ENCODE results near the gene PACSIN3.

PACSIN3 gene

DNA sequence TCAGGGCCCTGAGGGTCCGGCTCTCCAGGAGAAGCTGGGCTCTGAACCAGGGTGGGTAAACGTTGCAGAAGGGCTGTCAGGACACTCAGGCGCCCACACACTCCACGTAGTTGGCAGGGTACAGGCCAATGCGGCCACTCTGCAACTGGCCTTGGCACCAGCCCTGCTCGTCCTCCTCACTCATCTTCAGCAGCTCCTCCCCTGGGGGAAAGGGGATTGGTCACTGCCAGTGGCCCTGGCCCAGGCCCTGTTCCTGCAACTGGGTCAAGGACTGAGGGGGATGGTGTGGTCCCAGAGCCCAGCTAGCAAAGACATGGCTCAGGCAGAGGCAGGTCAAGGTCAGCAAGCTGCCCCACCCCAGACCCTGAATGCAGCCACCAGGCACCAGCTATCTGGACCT is 8.4 kb downstream of the PACSIN3 start:
- peaks cover 21% of the 10 kb centered on the region for H3K4me1 ChIP-seq (ENCODE audit: control insufficient read depth, insufficient read depth, low read length, poor library complexity, severe bottlenecking)
- H3K4me3 ChIP-seq (ENCODE audit: insufficient read depth, low read depth, low read length, poor library complexity, severe bottlenecking) = no peak overlapping the region
- peaks cover 15% of the 10 kb centered on the region for H3K36me3 ChIP-seq (ENCODE audit: control insufficient read depth, insufficient read depth, low read length)
- no peak for DNase-seq
- H3K27me3 ChIP-seq (replicated peaks; ENCODE audit: control insufficient read depth, insufficient read depth, low read length, poor library complexity, severe bottlenecking) = no peaks in the 10 kb centered on the region
- no peaks in the 10 kb centered on the region for H3K9me3 ChIP-seq (ENCODE audit: control insufficient read depth, low read length)
- peak overlapping the region; percentile 96 for H3K27ac ChIP-seq (ENCODE audit: insufficient read depth, low read length, poor library complexity, severe bottlenecking)

DNA sequence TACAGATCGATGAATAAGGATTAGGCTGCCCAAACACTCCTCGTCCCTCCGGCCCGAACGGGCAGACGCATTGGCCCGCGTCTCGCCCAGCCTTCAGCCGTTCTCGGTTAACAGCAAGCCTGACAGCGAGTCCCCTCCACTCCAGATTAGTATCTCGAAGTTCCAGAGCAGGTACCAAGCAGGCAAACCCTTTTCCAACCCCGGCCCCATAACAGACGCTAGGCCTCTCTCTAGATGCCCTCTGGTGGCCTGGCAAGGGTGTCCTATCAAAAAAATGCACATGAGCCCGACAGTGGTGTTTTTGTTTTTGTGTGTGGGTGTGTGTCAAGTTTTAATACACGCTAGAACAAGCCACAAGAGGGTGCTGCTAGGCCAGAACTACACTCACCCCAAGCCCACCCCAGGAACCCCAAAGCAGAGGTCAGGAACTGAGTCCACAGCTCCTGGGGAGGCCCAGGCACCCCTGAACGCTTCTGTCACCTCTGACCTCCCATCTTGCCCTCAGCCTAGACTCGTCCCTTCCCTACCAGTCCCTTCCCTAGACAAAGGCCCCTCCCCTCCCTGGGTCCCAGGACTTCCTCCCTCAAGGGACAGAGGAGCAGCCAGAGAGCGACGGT is 8.9 kb downstream of the PACSIN3 start:
- peaks cover 21% of the 10 kb centered on the region for H3K4me1 ChIP-seq (ENCODE audit: control insufficient read depth, insufficient read depth, low read length, poor library complexity, severe bottlenecking)
- peak overlapping the region; percentile 98 for H3K4me3 ChIP-seq (ENCODE audit: insufficient read depth, low read depth, low read length, poor library complexity, severe bottlenecking)
- peak; percentile 57 to 67 (median 64) for DNase-seq
- H3K27ac ChIP-seq (ENCODE audit: insufficient read depth, low read length, poor library complexity, severe bottlenecking) = peak overlapping the region; percentile 96
- no peaks in the 10 kb centered on the region for H3K27me3 ChIP-seq (replicated peaks; ENCODE audit: control insufficient read depth, insufficient read depth, low read length, poor library complexity, severe bottlenecking)
- no peaks in the 10 kb centered on the region for H3K9me3 ChIP-seq (ENCODE audit: control insufficient read depth, low read length)
- H3K36me3 ChIP-seq (ENCODE audit: control insufficient read depth, insufficient read depth, low read length) = peaks cover 20% of the 10 kb centered on the region

DNA sequence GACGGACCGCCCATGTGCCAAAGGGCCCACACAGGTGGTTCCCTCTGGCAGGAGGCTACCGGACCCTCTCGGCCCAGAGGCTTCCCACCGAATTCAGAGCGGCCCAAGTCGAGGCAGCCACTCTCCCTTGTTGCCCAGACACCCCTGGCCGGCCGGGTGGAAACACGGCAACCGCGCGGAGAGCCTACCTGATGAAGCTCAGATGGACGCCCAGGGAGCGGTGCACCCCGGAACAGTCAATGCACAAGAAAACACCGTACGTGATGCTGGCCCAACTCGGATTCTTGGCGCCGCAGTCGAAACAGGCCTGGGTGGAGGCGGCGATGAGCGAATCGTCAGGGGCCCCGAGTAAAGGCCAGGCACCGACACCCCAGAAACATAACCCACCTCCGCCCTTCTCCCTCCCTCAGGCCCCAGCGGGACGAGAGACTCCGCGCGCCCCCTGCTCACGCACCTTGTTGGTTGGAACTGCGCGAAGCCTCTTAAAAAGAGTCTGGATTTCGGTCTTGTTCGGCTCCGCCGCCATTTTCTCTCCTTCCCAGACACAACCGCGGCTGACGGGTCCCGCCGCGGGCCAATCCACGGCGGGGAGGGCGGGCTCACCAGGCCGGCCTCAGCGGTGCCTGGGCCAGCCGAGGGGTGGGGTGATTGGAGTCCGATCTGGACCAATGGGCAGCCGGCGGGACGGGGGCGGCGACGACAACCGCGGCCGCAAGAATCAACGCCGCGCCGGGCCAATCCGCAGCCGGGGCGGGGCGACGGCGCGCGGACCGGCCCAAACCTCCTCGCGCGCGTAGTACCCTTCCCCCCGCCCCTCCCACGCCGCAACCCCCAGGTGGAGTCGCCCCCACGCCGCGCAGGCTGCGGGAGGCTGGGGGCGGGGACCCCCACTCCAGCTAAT is 9.7 kb downstream of the PACSIN3 start, which contains the start of gene ARFGAP2:
ARFGAP2 (minus strand) TSS at position 552 of the 901 bp plus-strand sequence; CDS start at position 526, 26 bp downstream.
- peaks cover 21% of the 10 kb centered on the region for H3K4me1 ChIP-seq (ENCODE audit: control insufficient read depth, insufficient read depth, low read length, poor library complexity, severe bottlenecking)
- H3K4me3 ChIP-seq (ENCODE audit: insufficient read depth, low read depth, low read length, poor library complexity, severe bottlenecking) = peak within 1 kb of the TSS; percentile 98
- no peaks in the 10 kb centered on the region for H3K27me3 ChIP-seq (replicated peaks; ENCODE audit: control insufficient read depth, insufficient read depth, low read length, poor library complexity, severe bottlenecking)
- no peaks in the 10 kb centered on the region for H3K9me3 ChIP-seq (ENCODE audit: control insufficient read depth, low read length)
- peak within 1 kb of the TSS; percentile 96 for H3K27ac ChIP-seq (ENCODE audit: insufficient read depth, low read length, poor library complexity, severe bottlenecking)
- peak; percentile 92 to 93 (median 93) for DNase-seq
- H3K36me3 ChIP-seq (ENCODE audit: control insufficient read depth, insufficient read depth, low read length) = peaks cover 27% of the 10 kb centered on the region

DNA sequence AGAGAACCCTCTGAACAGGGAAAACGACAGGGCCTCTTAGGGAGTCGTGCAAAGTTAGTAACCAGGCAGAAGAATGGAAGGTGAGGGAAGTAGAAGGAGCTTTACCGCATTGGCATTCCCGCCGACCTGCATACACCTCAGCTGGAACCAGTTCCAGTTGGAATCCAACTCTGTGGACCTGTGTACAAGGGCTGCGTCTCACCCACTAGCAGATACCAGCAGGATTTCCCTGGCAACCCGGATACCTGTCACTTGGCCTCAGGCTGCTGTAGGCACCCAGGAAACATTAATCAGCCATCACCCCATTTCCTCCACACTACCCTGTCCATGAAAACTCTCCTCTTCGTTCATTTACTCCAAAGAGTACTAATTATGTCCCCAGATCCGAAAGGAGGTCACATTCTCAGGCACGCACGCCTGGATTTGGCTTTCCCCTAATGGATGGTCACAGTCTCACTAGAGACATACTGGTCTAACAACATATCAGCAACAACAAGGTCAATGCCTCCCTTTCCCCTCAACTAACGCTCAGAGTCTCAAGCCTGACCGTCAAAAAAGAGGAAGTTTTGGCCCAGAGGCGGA is 10.4 kb downstream of the PACSIN3 start:
- DNase-seq = no peak
- Histone ChIP-seq H3K4me1 (ENCODE audit: control insufficient read depth, insufficient read depth, low read length, poor library complexity, severe bottlenecking) (peaks cover 21% of the 10 kb centered on the region), H3K27ac (ENCODE audit: insufficient read depth, low read length, poor library complexity, severe bottlenecking) (peak overlapping the region; percentile 96), H3K9me3 (ENCODE audit: control insufficient read depth, low read length) (no peaks in the 10 kb centered on the region), H3K36me3 (ENCODE audit: control insufficient read depth, insufficient read depth, low read length) (peaks cover 35% of the 10 kb centered on the region), H3K4me3 (ENCODE audit: insufficient read depth, low read depth, low read length, poor library complexity, severe bottlenecking) (peak overlapping the region; percentile 98), H3K27me3 (replicated peaks; ENCODE audit: control insufficient read depth, insufficient read depth, low read length, poor library complexity, severe bottlenecking) (no peaks in the 10 kb centered on the region)

DNA sequence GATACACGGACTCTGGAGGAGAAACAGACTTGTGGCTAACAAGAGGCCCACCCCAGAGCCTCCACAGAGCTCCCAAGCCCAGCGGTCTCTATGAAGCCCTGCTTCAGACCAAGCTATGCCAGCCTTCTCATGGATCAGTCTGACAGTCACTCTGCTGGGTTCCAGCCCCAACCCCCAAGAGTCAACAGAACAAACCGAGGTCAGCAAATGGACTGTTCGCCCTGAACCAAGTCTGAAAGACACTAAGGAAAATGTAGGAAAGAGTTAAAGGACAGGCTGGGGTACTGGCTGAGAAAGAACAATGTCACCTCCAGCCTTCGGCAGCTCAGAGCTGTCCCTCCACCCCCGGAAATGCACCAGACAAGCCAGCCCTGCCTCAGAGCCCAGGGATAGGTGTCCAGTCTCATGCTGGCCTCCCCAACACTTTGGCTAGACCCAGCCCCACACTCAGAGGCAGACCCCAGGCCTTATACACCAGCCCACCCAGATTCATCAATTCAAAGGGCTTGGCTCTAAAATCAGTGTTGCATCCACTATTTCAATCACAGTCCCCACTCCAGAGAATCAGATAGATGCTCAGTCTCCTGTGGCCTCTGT is 13.4 kb downstream of the PACSIN3 start:
- H3K27ac ChIP-seq (ENCODE audit: insufficient read depth, low read length, poor library complexity, severe bottlenecking) = no peak overlapping the region
- peaks cover 17% of the 10 kb centered on the region for H3K4me1 ChIP-seq (ENCODE audit: control insufficient read depth, insufficient read depth, low read length, poor library complexity, severe bottlenecking)
- H3K36me3 ChIP-seq (ENCODE audit: control insufficient read depth, insufficient read depth, low read length) = peaks cover 59% of the 10 kb centered on the region
- no peaks in the 10 kb centered on the region for H3K27me3 ChIP-seq (replicated peaks; ENCODE audit: control insufficient read depth, insufficient read depth, low read length, poor library complexity, severe bottlenecking)
- no peaks in the 10 kb centered on the region for H3K9me3 ChIP-seq (ENCODE audit: control insufficient read depth, low read length)
- no peak for DNase-seq
- no peak overlapping the region for H3K4me3 ChIP-seq (ENCODE audit: insufficient read depth, low read depth, low read length, poor library complexity, severe bottlenecking)

- peaks cover 69% of the 10 kb centered on the region for H3K36me3 ChIP-seq (ENCODE audit: control insufficient read depth, insufficient read depth, low read length)
- H3K9me3 ChIP-seq (ENCODE audit: control insufficient read depth, low read length) = no peaks in the 10 kb centered on the region
- no peak overlapping the region for H3K4me3 ChIP-seq (ENCODE audit: insufficient read depth, low read depth, low read length, poor library complexity, severe bottlenecking)
- no peak for DNase-seq
- H3K27ac ChIP-seq (ENCODE audit: insufficient read depth, low read length, poor library complexity, severe bottlenecking) = no peak overlapping the region
- H3K4me1 ChIP-seq (ENCODE audit: control insufficient read depth, insufficient read depth, low read length, poor library complexity, severe bottlenecking) = peaks cover 12% of the 10 kb centered on the region
- H3K27me3 ChIP-seq (replicated peaks; ENCODE audit: control insufficient read depth, insufficient read depth, low read length, poor library complexity, severe bottlenecking) = no peaks in the 10 kb centered on the region
Observed at GRCh38 chr11:47171856-47172255, 14.4 kb downstream of the PACSIN3 start.

- DNase-seq = no peak
- Histone ChIP-seq H3K36me3 (ENCODE audit: control insufficient read depth, insufficient read depth, low read length) (peaks cover 75% of the 10 kb centered on the region), H3K9me3 (ENCODE audit: control insufficient read depth, low read length) (no peaks in the 10 kb centered on the region), H3K4me1 (ENCODE audit: control insufficient read depth, insufficient read depth, low read length, poor library complexity, severe bottlenecking) (peaks cover 12% of the 10 kb centered on the region), H3K4me3 (ENCODE audit: insufficient read depth, low read depth, low read length, poor library complexity, severe bottlenecking) (no peak overlapping the region), H3K27me3 (replicated peaks; ENCODE audit: control insufficient read depth, insufficient read depth, low read length, poor library complexity, severe bottlenecking) (no peaks in the 10 kb centered on the region), H3K27ac (ENCODE audit: insufficient read depth, low read length, poor library complexity, severe bottlenecking) (no peak overlapping the region)
Observed at GRCh38 chr11:47171061-47171838, 15.0 kb downstream of the PACSIN3 start.

DNA sequence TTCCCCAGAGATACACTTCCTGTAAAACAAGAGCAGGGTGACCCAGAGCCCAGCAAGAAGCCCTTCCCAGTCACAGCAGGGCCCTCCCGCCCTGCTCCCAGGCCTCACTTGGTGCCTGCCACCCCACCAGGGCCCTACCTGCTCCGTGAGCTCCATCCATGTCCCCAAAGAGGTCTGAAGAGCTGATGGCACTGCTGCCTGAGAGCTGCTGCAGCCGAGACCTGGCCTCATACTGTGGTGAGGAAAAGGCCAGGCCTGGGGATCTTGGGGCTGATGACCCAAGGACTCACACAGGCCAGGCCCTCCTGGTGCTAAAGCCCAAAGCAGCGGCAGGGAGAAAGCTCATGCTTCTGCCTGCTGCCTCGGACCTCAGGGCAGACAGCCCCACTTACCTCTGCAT is 19.9 kb downstream of the PACSIN3 start:
- Histone ChIP-seq H3K4me3 (ENCODE audit: insufficient read depth, low read depth, low read length, poor library complexity, severe bottlenecking) (no peak overlapping the region), H3K9me3 (ENCODE audit: control insufficient read depth, low read length) (no peaks in the 10 kb centered on the region), H3K27ac (ENCODE audit: insufficient read depth, low read length, poor library complexity, severe bottlenecking) (no peak overlapping the region), H3K27me3 (replicated peaks; ENCODE audit: control insufficient read depth, insufficient read depth, low read length, poor library complexity, severe bottlenecking) (no peaks in the 10 kb centered on the region), H3K4me1 (ENCODE audit: control insufficient read depth, insufficient read depth, low read length, poor library complexity, severe bottlenecking) (no peaks in the 10 kb centered on the region), H3K36me3 (ENCODE audit: control insufficient read depth, insufficient read depth, low read length) (peaks cover 73% of the 10 kb centered on the region)
- no peak for DNase-seq

DNA sequence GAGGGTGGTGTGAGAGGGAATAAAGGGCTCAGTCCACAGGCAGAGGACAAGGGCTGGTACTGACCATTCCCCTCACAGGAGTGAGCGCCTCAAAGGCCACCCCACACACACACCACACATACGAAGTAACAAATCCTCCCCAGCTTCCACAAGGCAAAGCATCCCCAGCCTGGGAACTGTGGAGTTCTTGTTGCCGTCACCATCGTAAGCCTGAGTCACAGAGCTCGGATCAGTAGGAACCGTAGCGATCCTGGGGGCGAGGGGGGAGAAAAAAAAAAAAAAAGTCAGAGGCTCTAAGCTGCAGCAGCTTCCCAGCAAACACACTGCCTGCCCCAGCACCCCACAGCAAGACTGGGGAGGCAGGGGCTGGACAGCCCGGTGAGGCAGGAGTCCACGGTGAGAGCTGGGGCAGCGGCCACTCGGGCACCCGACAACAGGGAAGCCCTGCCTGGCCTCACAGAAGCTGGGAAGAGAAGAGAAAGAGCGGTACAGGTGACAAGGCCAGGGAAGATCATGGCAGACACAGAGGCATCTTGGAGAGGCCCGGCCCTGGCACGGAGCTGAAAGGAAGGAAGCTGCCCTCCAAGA is 20.9 kb downstream of the PACSIN3 start:
- Histone ChIP-seq H3K4me1 (ENCODE audit: control insufficient read depth, insufficient read depth, low read length, poor library complexity, severe bottlenecking) (no peaks in the 10 kb centered on the region), H3K9me3 (ENCODE audit: control insufficient read depth, low read length) (no peaks in the 10 kb centered on the region), H3K4me3 (ENCODE audit: insufficient read depth, low read depth, low read length, poor library complexity, severe bottlenecking) (no peak overlapping the region), H3K27ac (ENCODE audit: insufficient read depth, low read length, poor library complexity, severe bottlenecking) (no peak overlapping the region), H3K27me3 (replicated peaks; ENCODE audit: control insufficient read depth, insufficient read depth, low read length, poor library complexity, severe bottlenecking) (no peaks in the 10 kb centered on the region), H3K36me3 (ENCODE audit: control insufficient read depth, insufficient read depth, low read length) (peaks cover 65% of the 10 kb centered on the region)
- no peak for DNase-seq

All from effector memory CD4-positive, alpha-beta T cell (primary cell).